ENCODE measurements around the gene RAB20. TPM values are rescaled to one million over a fixed set of nuclear protein-coding genes. Genes with fewer than 3 reads are reported as not detected.

Gene RAB20
- total and polyA plus RNA-seq, 2 donors (not counting 1 experiment from before 2014, with no cell fraction given) = 2.4 to 4.6 TPM

GRCh38 chr13:110531671-110532083 is 29.8 kb downstream of the RAB20 start:
- H3K27ac ChIP-seq (ENCODE audit: low read length in 2 of 2) = no peak overlapping the region
- CTCF ChIA-PET = no interaction called here
- H3K4me2 ChIP-seq (replicated peaks; ENCODE audit: low read depth, low read length, poor library complexity, severe bottlenecking) = no peak overlapping the region
- intact Hi-C loops (cut with micrococcal nuclease) = no loop called here
- peaks cover 0 to 6% (median 0%) of the 10 kb centered on the region in 3 donors for H3K9me3 ChIP-seq (ENCODE audit: control extremely low read depth in 1 of 3, control insufficient read depth in 2 of 3, insufficient read depth in 1 of 3, low read length in 2 of 3)
- Mint-ChIP-seq H3K27ac (no peak overlapping the region), H3K27me3 (no peaks in the 10 kb centered on the region), H3K4me1 (peaks cover 18% of the 10 kb centered on the region), H3K9me3 (ENCODE audit: insufficient read depth) (no peaks in the 10 kb centered on the region), H3K4me3 (no peak overlapping the region)
- H4K20me1 ChIP-seq (ENCODE audit: control insufficient read depth, insufficient read depth, low read length, poor library complexity, severe bottlenecking) = no peaks in the 10 kb centered on the region
- WGBS (ENCODE audit: insufficient coverage) = 98% methylated on average over 4 of the region's 9 CpGs
- H3K9ac ChIP-seq (ENCODE audit: low read length) = no peak overlapping the region
- TF ChIP-seq EZH2 (IDR thresholded peaks at IDR 0.05; ENCODE audit: borderline replicate concordance, insufficient read depth, low read depth, low read length, poor library complexity, severe bottlenecking) (no peak), CTCF (IDR thresholded peaks at IDR 0.05) (no peak)
- H3K79me2 ChIP-seq (ENCODE audit: control insufficient read depth, insufficient read depth, low read length) = no peaks in the 10 kb centered on the region
- no peak overlapping the region for H3K4me3 ChIP-seq (ENCODE audit: control extremely low read depth in 1 of 5, extremely low read depth in 1 of 5, insufficient read depth in 1 of 5, low read depth in 2 of 5, low read length in 4 of 5)
- ATAC-seq (ENCODE audit: low read depth) (no peak), DNase-seq (no peak)
- no peaks in the 10 kb centered on the region for H3K27me3 ChIP-seq (replicated peaks in 1 of 4; ENCODE audit: control extremely low read depth in 1 of 4, control insufficient read depth in 3 of 4, insufficient read depth in 4 of 4, low read length in 3 of 4)
- POLR2A ChIA-PET = no interaction called here
- H3K36me3 ChIP-seq (replicated peaks in 1 of 2; ENCODE audit: control extremely low read depth in 1 of 2, control insufficient read depth in 1 of 2, extremely low read depth in 1 of 2, insufficient read depth in 2 of 2, low read length in 1 of 2) = no peaks in the 10 kb centered on the region
- peaks cover 5 to 8% of the 10 kb centered on the region in 2 donors for H3K4me1 ChIP-seq (ENCODE audit: control insufficient read depth in 2 of 2, insufficient read depth in 2 of 2, low read length in 2 of 2)
- no peak overlapping the region for H2AFZ ChIP-seq (ENCODE audit: insufficient read depth, low read depth, low read length, poor library complexity, severe bottlenecking)

- 69% methylated on average over 6 of the region's 7 CpGs for WGBS (ENCODE audit: insufficient coverage)
- DNase-seq (no peak), ATAC-seq (ENCODE audit: low read depth) (no peak)
- Histone ChIP-seq H3K9ac (ENCODE audit: low read length) (no peak overlapping the region), H3K4me2 (replicated peaks; ENCODE audit: low read depth, low read length, poor library complexity, severe bottlenecking) (no peak overlapping the region), H3K79me2 (ENCODE audit: control insufficient read depth, insufficient read depth, low read length) (no peaks in the 10 kb centered on the region), H3K9me3 (ENCODE audit: control extremely low read depth in 1 of 3, control insufficient read depth in 2 of 3, insufficient read depth in 1 of 3, low read length in 2 of 3) (peaks cover 0 to 6% (median 0%) of the 10 kb centered on the region in 3 donors), H4K20me1 (ENCODE audit: control insufficient read depth, insufficient read depth, low read length, poor library complexity, severe bottlenecking) (no peaks in the 10 kb centered on the region), H3K27ac (ENCODE audit: low read length in 2 of 2) (no peak overlapping the region), H3K4me1 (ENCODE audit: control insufficient read depth in 2 of 2, insufficient read depth in 2 of 2, low read length in 2 of 2) (peaks cover 2 to 4% of the 10 kb centered on the region in 2 donors), H3K4me3 (ENCODE audit: control extremely low read depth in 1 of 5, extremely low read depth in 1 of 5, insufficient read depth in 1 of 5, low read depth in 2 of 5, low read length in 4 of 5) (no peak overlapping the region), H2AFZ (ENCODE audit: insufficient read depth, low read depth, low read length, poor library complexity, severe bottlenecking) (no peak overlapping the region), H3K27me3 (replicated peaks in 1 of 4; ENCODE audit: control extremely low read depth in 1 of 4, control insufficient read depth in 3 of 4, insufficient read depth in 4 of 4, low read length in 3 of 4) (no peaks in the 10 kb centered on the region), H3K36me3 (replicated peaks in 1 of 2; ENCODE audit: control extremely low read depth in 1 of 2, control insufficient read depth in 1 of 2, extremely low read depth in 1 of 2, insufficient read depth in 2 of 2, low read length in 1 of 2) (no peaks in the 10 kb centered on the region)
- Mint-ChIP-seq H3K27me3 (no peaks in the 10 kb centered on the region), H3K27ac (no peak overlapping the region), H3K9me3 (ENCODE audit: insufficient read depth) (no peaks in the 10 kb centered on the region), H3K4me1 (peaks cover 17% of the 10 kb centered on the region), H3K4me3 (no peak overlapping the region)
- ChIA-PET CTCF (no interaction called here), POLR2A (no interaction called here)
- no peak for TF ChIP-seq EZH2 (IDR thresholded peaks at IDR 0.05; ENCODE audit: borderline replicate concordance, insufficient read depth, low read depth, low read length, poor library complexity, severe bottlenecking)
- TF ChIP-seq CTCF (IDR thresholded peaks at IDR 0.05) = no peak
- intact Hi-C loops (cut with micrococcal nuclease) = no loop called here
These were observed 30.4 kb downstream of the RAB20 start for GRCh38 chr13:110531100-110531499.
